GM21367 (cell line): ENCODE measurements around the gene SP2.

Source experiments
- ATAC-seq: cut with Tn5 transposase; IDR thresholded peaks from one replicate; pipeline ENCODE4 v1.9.1; 2021; ENCODE audit not compliant: unreplicated experiment

SP2 gene

GRCh38 chr17:47895856-47896671, at the start of gene SP2:
Gene SP2, plus strand, starts transcription at chr17:47896236. Its CDS starts 51 bp downstream, at chr17:47896287.
- ATAC-seq, result peak; percentile 82

GRCh38 chr17:47846716-47847340, 49.2 kb upstream of the SP2 start:
- no peak for ATAC-seq

- ATAC-seq, result no peak
Observed at GRCh38 chr17:47847341-47848197, 48.5 kb upstream of the SP2 start.

- no peak for ATAC-seq
Observed at GRCh38 chr17:47848198-47848513, 47.9 kb upstream of the SP2 start.

- ATAC-seq, result no peak
Observed at GRCh38 chr17:47850373-47850691, 45.7 kb upstream of the SP2 start.

GRCh38 chr17:47850692-47851573, 45.1 kb upstream of the SP2 start, which contains the start of gene SP6:
Gene SP6, minus strand, starts transcription at chr17:47851163. Its CDS starts 2,734 bp downstream, at chr17:47848429.
- no peak for ATAC-seq

DNA sequence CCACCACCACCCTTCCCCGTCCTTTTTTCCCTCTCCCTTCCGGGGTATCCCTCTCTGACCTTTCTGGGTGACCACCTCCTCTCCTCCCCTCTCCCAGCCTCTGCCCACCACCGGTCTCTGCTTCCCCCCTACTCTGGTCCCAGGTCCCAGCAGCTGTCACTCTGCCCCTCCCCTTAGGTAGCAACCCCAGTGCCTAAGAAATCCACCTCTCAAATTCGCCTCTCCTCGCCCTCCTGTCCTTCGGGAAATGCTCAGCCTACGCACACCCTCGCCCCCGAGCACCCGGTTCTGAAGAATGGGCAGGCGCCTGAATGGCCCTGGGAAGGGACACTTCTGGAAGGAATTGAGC, 44.3 kb upstream of the SP2 start:
- ATAC-seq, result no peak

- ATAC-seq, result no peak
Observed at GRCh38 chr17:47852113-47852949, 43.7 kb upstream of the SP2 start.

DNA sequence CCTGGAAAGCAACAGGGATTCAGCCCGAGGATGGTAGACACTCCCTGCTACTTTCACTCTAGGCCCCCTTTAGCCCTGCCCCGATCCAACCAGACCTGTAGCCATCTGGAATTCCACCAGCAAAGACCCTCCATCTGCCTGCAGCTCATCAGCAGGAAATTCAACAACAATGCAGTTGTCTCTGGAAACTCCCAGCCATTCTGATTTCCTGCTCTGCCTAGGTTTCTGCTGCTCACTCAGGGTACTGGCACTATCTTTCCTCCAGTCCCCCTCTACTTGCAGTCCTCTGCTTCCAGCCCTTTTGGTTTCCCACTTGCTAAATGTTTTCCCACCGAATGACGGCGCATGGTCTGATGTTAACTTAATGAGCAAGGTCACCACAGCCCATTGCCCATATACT, 42.4 kb upstream of the SP2 start:
- no peak for ATAC-seq

DNA sequence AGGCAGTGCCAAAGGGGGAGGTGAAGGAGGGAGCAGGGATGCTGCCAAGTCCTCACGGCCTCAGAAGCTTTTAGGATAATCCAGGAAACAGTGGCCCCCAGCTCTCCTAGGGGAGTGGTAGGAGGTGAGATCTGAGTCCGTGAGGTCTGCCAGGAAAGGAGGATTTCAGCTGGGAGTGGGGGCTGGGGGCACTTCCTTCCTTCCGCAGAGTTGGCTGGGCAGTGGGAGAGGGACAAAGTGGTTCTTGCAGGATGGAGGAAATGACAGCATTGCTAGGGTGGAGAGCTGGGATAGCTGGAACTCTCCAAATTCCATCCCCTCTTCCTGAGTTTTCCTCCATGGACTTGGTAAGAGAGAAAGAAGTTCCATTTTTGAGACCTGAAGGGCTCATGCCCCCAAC, 40.3 kb upstream of the SP2 start:
- no peak for ATAC-seq

DNA sequence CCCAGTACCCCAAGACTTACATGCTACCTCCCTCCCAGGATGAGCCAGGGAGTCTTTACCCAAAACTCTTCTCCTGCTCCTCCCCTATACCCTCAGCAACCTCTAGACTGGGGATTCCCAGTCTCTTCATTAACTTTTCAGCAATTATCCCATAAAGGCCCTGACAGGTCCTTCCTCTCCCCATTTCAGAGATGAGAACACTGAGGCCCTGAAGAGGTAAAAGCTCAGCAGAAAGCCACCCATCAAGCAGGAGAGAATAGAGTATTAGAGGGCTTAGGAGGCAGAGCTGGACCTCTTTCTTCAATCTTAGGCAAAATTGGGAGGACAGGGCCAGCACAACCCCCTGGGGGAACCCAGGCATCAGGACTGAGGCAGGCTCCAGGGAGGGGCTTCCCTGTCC, 39.2 kb upstream of the SP2 start:
- no peak for ATAC-seq

DNA sequence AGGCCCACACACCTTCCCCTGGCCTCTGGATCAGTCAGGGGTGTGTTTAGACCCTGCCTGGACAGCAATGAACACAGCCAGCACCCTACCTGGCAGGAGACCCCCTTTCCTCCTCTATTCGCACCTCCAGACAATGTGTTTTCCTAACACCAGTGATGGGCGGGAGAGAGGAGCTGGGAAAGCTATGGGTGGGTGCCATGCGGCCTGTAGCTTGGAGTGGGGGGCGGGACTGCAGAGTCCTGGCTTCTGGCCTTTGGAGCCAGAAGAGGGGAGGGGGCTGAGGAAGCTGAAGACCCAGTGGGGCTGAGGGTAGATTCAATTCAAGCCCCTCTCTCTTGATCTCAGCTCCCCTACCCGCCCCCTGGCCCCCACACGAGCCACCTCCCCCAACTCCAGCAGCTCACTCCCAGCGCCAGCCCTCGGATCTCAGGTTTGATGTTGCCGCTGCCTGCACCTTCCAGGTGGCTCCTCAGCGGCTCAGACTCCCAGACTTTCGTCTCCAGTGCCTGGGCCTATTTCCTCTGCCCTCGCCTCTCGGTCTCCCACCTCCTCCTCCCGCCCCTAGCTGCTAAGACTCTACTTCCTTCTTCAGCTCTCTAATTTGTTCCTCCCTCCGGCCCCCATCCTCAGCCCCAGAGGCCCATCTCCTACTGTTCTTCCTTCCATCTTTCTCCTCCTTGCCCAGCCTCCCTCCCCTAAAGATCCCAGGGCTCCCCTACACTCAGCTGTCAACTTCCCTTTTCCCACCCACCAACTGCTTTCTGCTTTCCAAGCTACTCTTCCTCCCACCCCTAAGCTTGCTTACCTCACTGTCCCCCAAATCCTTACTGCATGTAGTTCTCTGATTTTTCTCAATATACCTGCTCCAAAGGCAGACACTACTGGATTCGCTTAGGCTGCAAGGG, 38.2 kb upstream of the SP2 start:
- no peak for ATAC-seq

- ATAC-seq, result no peak
Observed at GRCh38 chr17:47860386-47860785, 35.6 kb upstream of the SP2 start.

- ATAC-seq, result no peak
Observed at GRCh38 chr17:47862621-47863440, 33.2 kb upstream of the SP2 start.

- no peak for ATAC-seq
Observed at GRCh38 chr17:47864791-47865216, 31.2 kb upstream of the SP2 start.

DNA sequence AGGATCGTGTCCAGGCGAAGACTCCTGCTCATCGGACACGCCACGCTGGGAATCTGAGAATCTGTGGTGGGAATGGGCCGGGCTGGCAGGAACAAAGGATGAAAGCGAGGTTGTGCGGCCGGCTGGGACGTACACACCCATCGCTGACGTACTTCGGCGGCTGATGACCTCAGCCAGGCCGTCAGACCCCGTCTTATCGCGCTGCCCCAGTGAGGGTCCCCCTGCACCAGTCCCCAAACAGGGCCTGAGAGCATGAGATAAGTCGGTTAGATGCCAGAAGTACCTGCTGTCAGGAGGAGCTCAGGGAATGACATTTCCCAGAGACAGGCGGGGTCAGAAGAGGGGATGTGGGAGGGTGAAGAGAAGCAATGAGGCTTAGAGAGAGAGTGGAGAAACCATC, 29.1 kb upstream of the SP2 start:
- ATAC-seq, result no peak

DNA sequence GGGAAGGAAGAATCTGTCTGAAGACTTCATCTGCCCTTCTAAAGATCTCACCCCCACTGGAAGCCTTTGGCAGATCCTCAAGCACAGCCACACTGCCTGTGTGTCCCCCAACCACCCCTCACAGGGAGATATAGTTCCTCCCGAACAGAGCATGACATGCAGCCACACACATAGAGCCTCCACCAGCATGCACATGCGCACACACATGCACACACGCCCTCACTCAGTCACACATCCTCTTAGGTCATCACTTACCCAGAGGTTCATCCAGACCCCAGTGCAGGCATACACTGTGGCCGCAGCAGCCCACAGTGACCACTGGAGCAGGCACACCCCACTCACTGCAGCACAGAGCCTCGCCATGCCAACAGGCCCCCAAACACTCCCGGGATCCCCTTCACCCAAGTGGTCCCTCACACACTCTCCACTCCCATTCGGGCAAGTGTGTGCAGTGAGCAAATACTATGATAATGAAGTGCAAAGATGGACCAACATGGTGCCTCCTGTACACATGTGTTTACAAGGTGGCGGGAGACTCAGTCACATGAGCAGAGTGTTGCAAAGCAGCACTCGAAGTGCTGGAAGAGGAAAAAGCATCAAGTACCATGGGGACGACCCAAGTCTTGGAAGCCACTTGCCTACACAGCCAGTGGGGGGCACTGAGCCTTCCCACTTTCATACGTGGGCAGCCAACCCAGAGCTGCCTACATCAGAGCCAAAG, 28.1 kb upstream of the SP2 start:
- no peak for ATAC-seq

DNA sequence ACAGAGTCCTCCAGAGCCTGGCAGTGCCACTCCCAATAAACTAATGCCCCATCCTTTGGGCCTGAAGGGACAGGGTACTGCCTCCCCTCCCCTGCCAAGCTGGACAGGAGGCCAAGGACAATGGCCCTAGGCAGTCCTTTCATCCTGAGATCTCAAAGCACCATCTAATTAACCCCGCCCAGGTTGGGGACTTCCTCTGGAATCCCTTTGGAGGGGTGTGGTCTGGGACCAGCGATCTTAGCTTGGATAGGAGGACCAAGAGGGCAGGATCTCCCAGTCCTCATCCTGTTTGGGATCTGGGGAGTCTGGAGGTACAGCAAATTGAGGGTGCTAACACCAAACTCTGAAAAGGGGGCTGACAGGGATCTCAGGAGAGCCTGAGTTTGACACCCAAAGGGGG, 26.9 kb upstream of the SP2 start:
- no peak for ATAC-seq
